IMR-90 (cell line): ENCODE measurements around the gene TMEM259. TPM values are rescaled to one million over a fixed set of nuclear protein-coding genes. Genes with fewer than 3 reads are reported as not detected.

ENCODE experiments used
- ATAC-seq: fragments of 200-7000 bp; cut with Tn5 transposase; 2 replicates; pipeline ENCODE4 v1.9.1; 2020; ENCODE audit warnings: low read depth, mild to moderate bottlenecking, moderate library complexity
- BruUV-seq: library from RNA; stranded (reverse); fragments of 400-500 nt; replicated peaks from 2 replicates; lab custom pipeline; 2021; lab: Mats Ljungman, UMichigan
- CTCF ChIA-PET: fragments of 300-600 bp; formaldehyde crosslinking; extraction: SDS; loops from one replicate; lab custom pipeline; 2021; ENCODE audit warnings: antibody characterized with exemption; lab: Yijun Ruan, JAX
- POLR2A ChIA-PET: fragments of 300-600 bp; sonication (Branson Sonifier 250); formaldehyde crosslinking; loops from one replicate; lab custom pipeline; 2022; ENCODE audit warnings: antibody characterized with exemption; ENCODE audit not compliant: unreplicated experiment; lab: Charles Lee
- DNase-seq: peaks from one replicate; pipeline ENCODE4 v3.0.0; 2013
- H2AFZ ChIP-seq: replicated peaks from 2 replicates; pipeline ENCODE3; 2013; ENCODE audit warnings: low read length, mild to moderate bottlenecking; ENCODE audit not compliant: poor library complexity
- H2AK5ac ChIP-seq: 2 replicates; pipeline ENCODE4 v1.6.1; 2013; ENCODE audit warnings: low read depth, low read length, inconsistent platforms
- H2AK9ac ChIP-seq: replicated peaks from 2 replicates; pipeline ENCODE3; 2013; ENCODE audit warnings: mild to moderate bottlenecking, low read depth, low read length, moderate library complexity; ENCODE audit not compliant: poor library complexity
- H2BK120ac ChIP-seq: 2 replicates; pipeline ENCODE4 v1.6.1; 2013; ENCODE audit warnings: low read depth, low read length, inconsistent platforms
- H2BK15ac ChIP-seq: 3 replicates; pipeline ENCODE4 v1.6.1; 2013; ENCODE audit warnings: low read depth, low read length, inconsistent platforms
- H2BK20ac ChIP-seq: 2 replicates; pipeline ENCODE4 v1.6.1; 2013; ENCODE audit warnings: low read depth, mild to moderate bottlenecking, inconsistent platforms, low read length, moderate library complexity
- H2BK5ac ChIP-seq: 2 replicates; pipeline ENCODE4 v1.6.1; 2013; ENCODE audit warnings: mild to moderate bottlenecking, low read depth, low read length, inconsistent platforms; ENCODE audit not compliant: poor library complexity, severe bottlenecking
- H3K14ac ChIP-seq: replicated peaks from 2 replicates; pipeline ENCODE4 v1.6.1; 2013; ENCODE audit warnings: low read depth, low read length, inconsistent platforms
- H3K18ac ChIP-seq: 2 replicates; pipeline ENCODE4 v1.6.1; 2013; ENCODE audit warnings: low read depth, low read length, control low read depth
- H3K23ac ChIP-seq: 2 replicates; pipeline ENCODE4 v1.6.1; 2013; ENCODE audit warnings: low read depth, low read length, inconsistent platforms
- H3K27ac ChIP-seq: 2 replicates; pipeline ENCODE4 v1.5.1; 2013; ENCODE audit warnings: mild to moderate bottlenecking, control low read depth, low read length; ENCODE audit not compliant: insufficient read depth
- H3K27me3 ChIP-seq: 2 replicates; pipeline ENCODE4 v1.6.1; 2013; ENCODE audit warnings: low read length; ENCODE audit not compliant: control insufficient read depth, insufficient read depth
- H3K36me3 ChIP-seq: 2 replicates; pipeline ENCODE4 v1.6.1; 2013; ENCODE audit warnings: low read length, mixed read lengths; ENCODE audit not compliant: control insufficient read depth, insufficient read depth
- H3K4ac ChIP-seq: 2 replicates; pipeline ENCODE4 v1.6.1; 2013; ENCODE audit warnings: low read depth, low read length, inconsistent platforms
- H3K4me1 ChIP-seq: 2 replicates; pipeline ENCODE4 v1.6.1; 2013; ENCODE audit warnings: low read length, mixed read lengths; ENCODE audit not compliant: control insufficient read depth, insufficient read depth
- H3K4me2 ChIP-seq: 2 replicates; pipeline ENCODE4 v1.6.1; 2013; ENCODE audit warnings: low read depth, mild to moderate bottlenecking, control low read depth, low read length, moderate library complexity
- H3K4me3 ChIP-seq: 2 replicates; pipeline ENCODE4 v1.5.1; 2013; ENCODE audit warnings: low read depth, mild to moderate bottlenecking, control low read depth, low read length, moderate library complexity; ENCODE audit not compliant: insufficient read depth
- H3K56ac ChIP-seq: 2 replicates; pipeline ENCODE4 v1.6.1; 2013; ENCODE audit warnings: low read length, inconsistent platforms; ENCODE audit not compliant: insufficient read depth; ENCODE audit errors: extremely low read depth
- H3K79me1 ChIP-seq, 2 experiments: 2 replicates each; pipeline ENCODE4 v1.6.1; 2013; ENCODE audit warnings: low read length in 2 of 2, inconsistent platforms in 1 of 2, low read depth in 1 of 2
- H3K9ac ChIP-seq: 2 replicates; pipeline ENCODE4 v1.6.1; 2013; ENCODE audit warnings: low read depth, low read length, control low read depth
- H3K9me1 ChIP-seq: 2 replicates; pipeline ENCODE4 v1.6.1; 2013; ENCODE audit warnings: low read length, inconsistent platforms; ENCODE audit not compliant: insufficient read depth
- H3K9me3 ChIP-seq: 2 replicates; pipeline ENCODE4 v1.6.1; 2013; ENCODE audit warnings: low read length; ENCODE audit not compliant: control insufficient read depth, insufficient read depth
- H4K20me1 ChIP-seq: 2 replicates; pipeline ENCODE4 v1.6.1; 2013; ENCODE audit warnings: low read length, inconsistent platforms; ENCODE audit not compliant: insufficient read depth
- H4K5ac ChIP-seq: 2 replicates; pipeline ENCODE4 v1.6.1; 2013; ENCODE audit warnings: mild to moderate bottlenecking, low read depth, low read length, control low read depth
- H4K8ac ChIP-seq, 2 experiments: 2 replicates each; pipeline ENCODE4 v1.6.1; 2013; ENCODE audit warnings: low read depth in 2 of 2, low read length in 2 of 2, control low read depth in 1 of 2, inconsistent platforms in 1 of 2
- H4K91ac ChIP-seq: 2 replicates; pipeline ENCODE4 v1.6.1; 2013; ENCODE audit warnings: low read depth, low read length, inconsistent platforms; ENCODE audit not compliant: insufficient read depth
- BHLHE40 ChIP-seq: fragments of 150-350 bp; IDR thresholded peaks from 2 replicates; pipeline ENCODE4 v1.6.1; 2016; ENCODE audit warnings: mild to moderate bottlenecking, low read depth, low read length
- ELK1 ChIP-seq: fragments of 150-350 bp; IDR thresholded peaks from 2 replicates; pipeline ENCODE4 v1.6.1; 2016; ENCODE audit warnings: low read depth, mild to moderate bottlenecking, low read length, moderate library complexity, borderline replicate concordance
- FOS ChIP-seq: fragments of 150-350 bp; IDR thresholded peaks from 2 replicates; pipeline ENCODE4 v1.6.1; 2016; ENCODE audit warnings: low read depth, low read length
- MAFK ChIP-seq: IDR thresholded peaks from 2 replicates; pipeline ENCODE4 v1.6.1; 2012; ENCODE audit warnings: low read depth, low read length, improper control_type of control experiment
- NFE2L2 ChIP-seq: fragments of 150-350 bp; IDR thresholded peaks from 2 replicates; pipeline ENCODE4 v1.6.1; 2016; ENCODE audit warnings: low read depth, mild to moderate bottlenecking, low read length
- POLR2A ChIP-seq: IDR thresholded peaks from 2 replicates; pipeline ENCODE4 v1.6.1; 2012; ENCODE audit warnings: mild to moderate bottlenecking, low read depth, low read length
- RAD21 ChIP-seq: IDR thresholded peaks from 2 replicates; pipeline ENCODE4 v1.6.1; 2012; ENCODE audit warnings: low read length, improper control_type of control experiment
- RCOR1 ChIP-seq: IDR thresholded peaks from 2 replicates; pipeline ENCODE4 v1.6.1; 2012; ENCODE audit warnings: mild to moderate bottlenecking, low read length, improper control_type of control experiment; ENCODE audit not compliant: insufficient replicate concordance
- RFX5 ChIP-seq: IDR thresholded peaks from 2 replicates; pipeline ENCODE4 v1.8.0; 2012; ENCODE audit warnings: low read depth, mild to moderate bottlenecking, low read length, moderate library complexity
- SMC3 ChIP-seq: fragments of 150-350 bp; IDR thresholded peaks from 2 replicates; pipeline ENCODE4 v1.6.1; 2016; ENCODE audit warnings: low read depth, mild to moderate bottlenecking, antibody characterized with exemption, low read length, moderate library complexity
- USF2 ChIP-seq: fragments of 150-350 bp; IDR thresholded peaks from 2 replicates; pipeline ENCODE4 v1.6.1; 2017; ENCODE audit warnings: mild to moderate bottlenecking, antibody characterized with exemption, low read length, low read depth
- WGBS, 2 experiments: methylation state at CpG; one replicate each; pipeline versions ENCODE4 v1.1.5 to v1.1.7; 2013; ENCODE audit warnings: missing lambda C conversion rate in 2 of 2; ENCODE audit not compliant: insufficient read length in 1 of 2; ENCODE audit errors: extremely low coverage in 2 of 2; 5-methylcytosine and 5-hydroxymethylcytosine counted together
- dilution Hi-C: fragments of 300-500 bp; cut with HindIII; formaldehyde crosslinking; loops from one replicate; pipeline ENCODE4 v1.14.3; 2018; ENCODE audit warnings: low sequenced_read_pairs; ENCODE audit not compliant: unreplicated experiment
- in situ Hi-C: fragments of 300-500 bp; cut with MboI; formaldehyde crosslinking; loops from 3 replicates; pipeline ENCODE4 v1.14.3; 2019; ENCODE audit warnings: low sequenced_read_pairs, inconsistent platforms, mixed read lengths
- intact Hi-C: fragments of 100-400 bp; cut with micrococcal nuclease; formaldehyde crosslinking; loops from 2 replicates; pipeline ENCODE4 v1.10.0; 2022
- polyA plus RNA-seq, 3 experiments: library from polyadenylated mRNA; depleted of rRNA; stranded (reverse); fragments of >200 nt; gene quantifications; 2 replicates each; pipeline ENCODE4 v1.2.3, GENCODE V29; 2012; ENCODE audit warnings: low replicate concordance in 1 of 3
- total RNA-seq: library from RNA; depleted of rRNA; stranded (reverse); fragments of >200 nt; gene quantifications from 2 replicates; pipeline ENCODE4 v1.2.3, GENCODE V29; 2012
- TF ChIP-seq, protein P1 (sequence below): conservative IDR thresholded peaks from 2 replicates; pipeline ENCODE4 v1.5.1; 2012; ENCODE audit warnings: mild to moderate bottlenecking, low read depth, low read length, improper control_type of control experiment

The TMEM259 gene
- total and polyA plus RNA-seq, 2 of the 4 experiments (the other 2 are of a cell fraction) = 22.6 to 153 TPM

- Histone ChIP-seq H3K4me2 (no peak overlapping the region), H3K4me1 (peaks cover 14% of the 10 kb centered on the region), H2AFZ (no peak overlapping the region), H3K56ac (no peak overlapping the region), H3K79me1 (peaks cover 0 to 8% of the 10 kb centered on the region in 2 experiments; a peak in 2 of 4 replicates), H3K4ac (no peak overlapping the region), H3K9ac (no peak overlapping the region), H3K27ac (no peak overlapping the region), H2BK5ac (no peak overlapping the region), H4K20me1 (peaks cover 25% of the 10 kb centered on the region), H2AK5ac (peak overlapping the region; percentile 59), H2BK20ac (no peak overlapping the region), H3K18ac (no peak overlapping the region), H3K4me3 (no peak overlapping the region), H4K5ac (no peak overlapping the region), H3K9me3 (no peaks in the 10 kb centered on the region), H3K27me3 (peaks cover 11% of the 10 kb centered on the region; the same call in 1 of the 2 replicates), H3K9me1 (no peaks in the 10 kb centered on the region), H3K23ac (no peak overlapping the region), H3K14ac (no peak overlapping the region), H2BK15ac (no peak overlapping the region), H3K36me3 (peaks cover 2% of the 10 kb centered on the region; the same call in 1 of the 2 replicates), H4K8ac (no peak overlapping the region), H2BK120ac (no peak overlapping the region), H4K91ac (no peak overlapping the region), H2AK9ac (peak overlapping the region; percentile 72)
- POLR2A ChIA-PET = no interaction called here
- TF ChIP-seq ELK1 (no peak), POLR2A (no peak), MAFK (no peak), NFE2L2 (no peak), RAD21 (no peak), RFX5 (no peak), RCOR1 (no peak), SMC3 (no peak), BHLHE40 (no peak), FOS (no peak), USF2 (no peak)
- TF ChIP-seq, protein P1, sequence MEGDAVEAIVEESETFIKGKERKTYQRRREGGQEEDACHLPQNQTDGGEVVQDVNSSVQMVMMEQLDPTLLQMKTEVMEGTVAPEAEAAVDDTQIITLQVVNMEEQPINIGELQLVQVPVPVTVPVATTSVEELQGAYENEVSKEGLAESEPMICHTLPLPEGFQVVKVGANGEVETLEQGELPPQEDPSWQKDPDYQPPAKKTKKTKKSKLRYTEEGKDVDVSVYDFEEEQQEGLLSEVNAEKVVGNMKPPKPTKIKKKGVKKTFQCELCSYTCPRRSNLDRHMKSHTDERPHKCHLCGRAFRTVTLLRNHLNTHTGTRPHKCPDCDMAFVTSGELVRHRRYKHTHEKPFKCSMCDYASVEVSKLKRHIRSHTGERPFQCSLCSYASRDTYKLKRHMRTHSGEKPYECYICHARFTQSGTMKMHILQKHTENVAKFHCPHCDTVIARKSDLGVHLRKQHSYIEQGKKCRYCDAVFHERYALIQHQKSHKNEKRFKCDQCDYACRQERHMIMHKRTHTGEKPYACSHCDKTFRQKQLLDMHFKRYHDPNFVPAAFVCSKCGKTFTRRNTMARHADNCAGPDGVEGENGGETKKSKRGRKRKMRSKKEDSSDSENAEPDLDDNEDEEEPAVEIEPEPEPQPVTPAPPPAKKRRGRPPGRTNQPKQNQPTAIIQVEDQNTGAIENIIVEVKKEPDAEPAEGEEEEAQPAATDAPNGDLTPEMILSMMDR = no peak
- CTCF ChIA-PET = no interaction called here
- BruUV-seq = no TSS peak
- WGBS, 2 experiments = 95% methylated on average over 44 of the region's 70 CpGs; no CpG with 5 or more reads in 1 of the 2 experiments
- in situ Hi-C loops (no loop called here), dilution Hi-C loops (no loop called here), intact Hi-C loops (no loop called here)
- no peak for DNase-seq
- ATAC-seq = no peak
Observed at GRCh38 chr19:1004803-1005664, 15.9 kb downstream of the TMEM259 start.
